Measurements from ENCODE around the gene OR13D1. TPM values are rescaled to one million over a fixed set of nuclear protein-coding genes. Genes with fewer than 3 reads are reported as not detected.
A peak's percentile ranks its signal among the peaks of the same experiment; 100 is the strongest.

Gene OR13D1
- total RNA-seq, 1 donor from 2014 or later, result not detected

GRCh38 chr9:104743376-104743985 lies 49.2 kb downstream of the OR13D1 start:
- Mint-ChIP-seq H3K4me3 (ENCODE audit: unreplicated experiment) (no peak overlapping the region), H3K4me1 (ENCODE audit: unreplicated experiment) (peaks cover 18% of the 10 kb centered on the region), H3K27me3 (ENCODE audit: unreplicated experiment) (peaks cover 11% of the 10 kb centered on the region), H3K36me3 (ENCODE audit: unreplicated experiment) (no peaks in the 10 kb centered on the region), H3K9me3 (ENCODE audit: unreplicated experiment) (no peaks in the 10 kb centered on the region), H3K27ac (ENCODE audit: unreplicated experiment) (no peak overlapping the region)
- peak; percentile 80 for TF ChIP-seq CTCF (IDR thresholded peaks at IDR 0.05)
- no peak for DNase-seq (ENCODE audit: extremely low spot score, unreplicated experiment)

Other genes starting within 250 kb of the OR13D1 start
- gene OR13F1, start 190.3 kb upstream of the OR13D1 start, total RNA-seq, result not detected in 2 replicates
- gene OR13C4, start 167.3 kb upstream of the OR13D1 start, total RNA-seq, result not detected in 2 replicates
- gene OR13C3, start 157.7 kb upstream of the OR13D1 start, total RNA-seq, result not detected in 2 replicates
- not detected in 2 replicates for gene OR13C8, start 125.3 kb upstream of the OR13D1 start, total RNA-seq
- gene OR13C5, start 95.1 kb upstream of the OR13D1 start, total RNA-seq, result not detected in 2 replicates
- not detected in 2 replicates for gene OR13C2, start 88.9 kb upstream of the OR13D1 start, total RNA-seq
- not detected in 2 replicates for gene OR13C9, start 76.3 kb upstream of the OR13D1 start, total RNA-seq
- 23.7 and 27.4 TPM in 2 replicates for gene NIPSNAP3A, start 53.2 kb downstream of the OR13D1 start, total RNA-seq
- 3.1 TPM in 2 replicates for gene NIPSNAP3B, start 69.6 kb downstream of the OR13D1 start, total RNA-seq
- gene ABCA1, start 233.6 kb downstream of the OR13D1 start, total RNA-seq, result 49.5 and 51.1 TPM in 2 replicates

Measured in osteocyte (in vitro differentiated cells).